Panc1 (cell line): ENCODE data around the gene CDCP1. TPM values are rescaled to one million over a fixed set of nuclear protein-coding genes. Genes with fewer than 3 reads are reported as not detected.

Source experiments
- ATAC-seq: fragments of 200-7000 bp; cut with Tn5 transposase; 2 replicates; pipeline ENCODE4 v1.9.1; 2020; ENCODE audit warnings: mild to moderate bottlenecking, moderate library complexity
- BruUV-seq: library from RNA; stranded (reverse); fragments of 400-500 nt; replicated peaks from 2 replicates; lab custom pipeline; 2021; lab: Mats Ljungman, UMichigan
- CTCF ChIA-PET: fragments of 300-600 bp; sonication (Branson Sonifier 250); formaldehyde crosslinking; loops from one replicate; lab custom pipeline; 2022; ENCODE audit warnings: antibody characterized with exemption; lab: Charles Lee
- POLR2A ChIA-PET: fragments of 300-600 bp; sonication (Branson Sonifier 250); formaldehyde crosslinking; loops from one replicate; lab custom pipeline; 2022; ENCODE audit warnings: antibody characterized with exemption; lab: Charles Lee
- DNase-seq: peaks from one replicate; pipeline ENCODE4 v3.0.0-alpha.2; 2010; ENCODE audit warnings: low read depth, low spot score
- H3K27ac ChIP-seq: 2 replicates; pipeline ENCODE4 v1.5.1; 2011; ENCODE audit warnings: mild to moderate bottlenecking, low read length, inconsistent platforms
- H3K27me3 ChIP-seq: fragments of 200-500 bp; sonication (Bioruptor generic); 2 replicates; pipeline ENCODE4 v1.6.0; 2014; ENCODE audit warnings: low read length, inconsistent platforms; ENCODE audit not compliant: control insufficient read depth, insufficient read depth
- H3K36me3 ChIP-seq: fragments of 200-500 bp; sonication (Bioruptor generic); 2 replicates; pipeline ENCODE4 v1.5.1; 2014; ENCODE audit warnings: inconsistent platforms, mild to moderate bottlenecking, low read length, moderate library complexity; ENCODE audit not compliant: control insufficient read depth, insufficient read depth
- H3K4me1 ChIP-seq: 2 replicates; pipeline ENCODE4 v1.5.1; 2011; ENCODE audit warnings: inconsistent platforms, mild to moderate bottlenecking, low read length, moderate library complexity; ENCODE audit not compliant: control insufficient read depth, insufficient read depth
- H3K4me3 ChIP-seq, 2 experiments: 2 replicates each; pipeline ENCODE4 v1.5.1; 2011 to 2012; ENCODE audit warnings: low read depth in 2 of 2, low read length in 2 of 2, mild to moderate bottlenecking in 2 of 2, inconsistent platforms in 1 of 2, moderate library complexity in 1 of 2
- H3K9me3 ChIP-seq: fragments of 200-500 bp; sonication (Bioruptor generic); 2 replicates; pipeline ENCODE4 v1.5.1; 2014; ENCODE audit warnings: low read depth, mild to moderate bottlenecking, inconsistent platforms, low read length, moderate library complexity; ENCODE audit not compliant: control insufficient read depth, insufficient read depth
- CTCF ChIP-seq: fragments of 450-650 bp; IDR thresholded peaks from 2 replicates; pipeline ENCODE4 v1.5.1; 2017; ENCODE audit warnings: mild to moderate bottlenecking
- POLR2AphosphoS5 ChIP-seq: IDR thresholded peaks from 2 replicates; pipeline ENCODE4 v1.6.1; 2012; ENCODE audit warnings: mild to moderate bottlenecking, low read depth, low read length, moderate library complexity
- REST ChIP-seq, 2 experiments: IDR thresholded peaks; 2 replicates each; pipeline ENCODE4 v1.6.1; 2011 to 2012; ENCODE audit warnings: low read depth in 2 of 2, control low read depth in 1 of 2, low read length in 1 of 2, mild to moderate bottlenecking in 1 of 2, moderate library complexity in 1 of 2; ENCODE audit not compliant: insufficient read depth in 1 of 2
- SIN3A ChIP-seq: IDR thresholded peaks from 2 replicates; pipeline ENCODE4 v1.6.1; 2012; ENCODE audit warnings: low read depth, mild to moderate bottlenecking, low read length, moderate library complexity, borderline replicate concordance; ENCODE audit not compliant: insufficient read depth
- TCF7L2 ChIP-seq: IDR thresholded peaks from 2 replicates; pipeline ENCODE4 v1.6.1; 2011; ENCODE audit warnings: mild to moderate bottlenecking, low read depth, low read length, inconsistent platforms
- in situ Hi-C: cut with HindIII; loops from 2 replicates; pipeline ENCODE4 v1.10.0; 2016; ENCODE audit warnings: low sequenced_read_pairs, low pct_unique_long_range_greater_than_20kb
- intact Hi-C: fragments of 100-400 bp; cut with micrococcal nuclease; formaldehyde crosslinking; loops from one replicate; pipeline ENCODE4 v1.10.0; 2022; ENCODE audit not compliant: unreplicated experiment
- total RNA-seq: library from RNA; stranded (reverse); gene quantifications from one replicate; pipeline ENCODE4 v1.2.1, GENCODE V29; 2021; ENCODE audit not compliant: unreplicated experiment

CDCP1 gene
- total RNA-seq, 1 experiment from 2014 or later: 47.8 TPM

GRCh38 chr3:45082142-45082538, 64.0 kb downstream of the CDCP1 start:
- Histone ChIP-seq H3K9me3 (no peaks in the 10 kb centered on the region), H3K4me1 (no peaks in the 10 kb centered on the region), H3K27me3 (no peaks in the 10 kb centered on the region), H3K4me3 (no peak overlapping the region), H3K27ac (no peak overlapping the region), H3K36me3 (no peaks in the 10 kb centered on the region)
- intact Hi-C loops: no loop called here
- no TSS peak for BruUV-seq
- no peak for ATAC-seq
- ChIA-PET POLR2A (no interaction called here), CTCF (no interaction called here)
- no peak for DNase-seq
- TF ChIP-seq SIN3A: no peak
- no peak for TF ChIP-seq POLR2AphosphoS5
- no peak for TF ChIP-seq REST (IDR thresholded peaks at IDR 0.05; ENCODE audit: insufficient read depth in 1 of 2, low read depth in 2 of 2, low read length in 1 of 2)
- no peak for TF ChIP-seq CTCF
- no peak for TF ChIP-seq TCF7L2
- in situ Hi-C loops: no loop called here

GRCh38 chr3:45081506-45082141, 64.6 kb downstream of the CDCP1 start:
- no peaks in the 10 kb centered on the region for H3K36me3 ChIP-seq
- in situ Hi-C loops: no loop called here
- H3K9me3 ChIP-seq: no peaks in the 10 kb centered on the region
- no peak for ATAC-seq
- CTCF ChIA-PET: no interaction called here
- no peaks in the 10 kb centered on the region for H3K4me1 ChIP-seq
- no peak for TF ChIP-seq CTCF
- no peak for TF ChIP-seq POLR2AphosphoS5
- no peak for TF ChIP-seq TCF7L2
- no peak overlapping the region for H3K4me3 ChIP-seq
- no peaks in the 10 kb centered on the region for H3K27me3 ChIP-seq
- no peak overlapping the region for H3K27ac ChIP-seq
- POLR2A ChIA-PET: no interaction called here
- no peak for DNase-seq
- BruUV-seq: no TSS peak
- intact Hi-C loops: no loop called here
